ENCODE measurements around the gene EML1.

DNA sequence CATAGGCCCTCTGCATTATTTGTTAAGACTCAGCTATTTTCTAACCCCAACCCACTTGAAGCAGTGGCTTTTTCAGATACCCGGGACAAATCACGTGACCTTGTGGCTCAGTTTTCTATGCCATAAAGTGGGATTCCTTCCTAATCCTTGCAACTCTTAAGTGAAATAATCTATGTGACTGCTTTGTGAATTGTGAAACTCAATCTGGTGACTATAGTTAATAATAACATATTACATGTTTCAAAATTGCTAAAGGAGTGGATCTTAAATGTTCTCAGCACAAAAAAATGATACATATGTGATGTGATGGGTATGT is 17.3 kb downstream of the EML1 start:
- TF ChIP-seq, protein P1, sequence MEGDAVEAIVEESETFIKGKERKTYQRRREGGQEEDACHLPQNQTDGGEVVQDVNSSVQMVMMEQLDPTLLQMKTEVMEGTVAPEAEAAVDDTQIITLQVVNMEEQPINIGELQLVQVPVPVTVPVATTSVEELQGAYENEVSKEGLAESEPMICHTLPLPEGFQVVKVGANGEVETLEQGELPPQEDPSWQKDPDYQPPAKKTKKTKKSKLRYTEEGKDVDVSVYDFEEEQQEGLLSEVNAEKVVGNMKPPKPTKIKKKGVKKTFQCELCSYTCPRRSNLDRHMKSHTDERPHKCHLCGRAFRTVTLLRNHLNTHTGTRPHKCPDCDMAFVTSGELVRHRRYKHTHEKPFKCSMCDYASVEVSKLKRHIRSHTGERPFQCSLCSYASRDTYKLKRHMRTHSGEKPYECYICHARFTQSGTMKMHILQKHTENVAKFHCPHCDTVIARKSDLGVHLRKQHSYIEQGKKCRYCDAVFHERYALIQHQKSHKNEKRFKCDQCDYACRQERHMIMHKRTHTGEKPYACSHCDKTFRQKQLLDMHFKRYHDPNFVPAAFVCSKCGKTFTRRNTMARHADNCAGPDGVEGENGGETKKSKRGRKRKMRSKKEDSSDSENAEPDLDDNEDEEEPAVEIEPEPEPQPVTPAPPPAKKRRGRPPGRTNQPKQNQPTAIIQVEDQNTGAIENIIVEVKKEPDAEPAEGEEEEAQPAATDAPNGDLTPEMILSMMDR (IDR thresholded peaks at IDR 0.05), result no peak
- TF ChIP-seq POLR2A (IDR thresholded peaks at IDR 0.05), result no peak

All from right lobe of liver (tissue), 4 donors.